Epithelial cell of alveolus of lung (primary cell): ENCODE measurements around the gene CD300A. TPM values are rescaled to one million over a fixed set of nuclear protein-coding genes. Genes with fewer than 3 reads are reported as not detected.

Source experiments
- total RNA-seq: library from RNA; depleted of rRNA; stranded (reverse); fragments of >200 nt; gene quantifications from 2 replicates; pipeline ENCODE4 v1.2.1, GENCODE V29; 2015

CD300A gene
- not detected in 2 replicates for total RNA-seq

DNA sequence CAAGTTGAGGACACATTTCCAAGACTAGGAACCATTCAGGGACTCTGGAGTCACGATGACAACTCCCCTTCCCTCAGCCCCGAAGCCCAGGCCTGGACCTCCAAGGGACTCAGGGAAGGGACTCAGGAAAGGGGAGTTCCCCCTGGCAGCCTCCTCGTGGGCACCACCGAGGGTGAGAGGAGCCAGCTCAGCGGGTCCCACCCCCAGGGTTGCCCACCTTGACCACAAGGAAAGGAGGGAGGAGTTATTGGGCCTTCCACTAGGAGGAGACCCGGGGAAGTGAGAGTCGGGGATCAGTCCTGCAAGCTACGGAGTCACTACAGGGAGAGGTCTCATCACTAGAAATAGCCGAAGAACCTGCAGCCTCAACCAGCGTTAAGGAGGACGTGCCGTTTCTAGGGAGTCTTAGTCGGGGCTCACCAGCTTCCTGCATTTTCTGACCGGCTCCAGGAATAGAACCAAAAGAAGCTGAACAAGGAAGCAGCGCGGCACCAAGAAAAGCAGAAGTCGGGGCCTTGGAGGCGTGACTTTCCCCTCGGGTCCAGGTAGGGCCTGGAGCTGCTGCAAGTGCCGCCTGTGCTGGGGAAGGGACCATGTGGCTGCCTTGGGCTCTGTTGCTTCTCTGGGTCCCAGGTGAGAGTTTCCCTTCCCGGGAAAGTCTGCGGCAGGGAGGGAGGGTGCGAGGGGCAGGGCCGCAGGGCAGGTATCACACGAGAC is at the start of gene CD300A:
Gene CD300A (plus strand): TSS at position 524 of the 717 bp plus-strand sequence. CDS start 70 bp downstream, at position 594.

DNA sequence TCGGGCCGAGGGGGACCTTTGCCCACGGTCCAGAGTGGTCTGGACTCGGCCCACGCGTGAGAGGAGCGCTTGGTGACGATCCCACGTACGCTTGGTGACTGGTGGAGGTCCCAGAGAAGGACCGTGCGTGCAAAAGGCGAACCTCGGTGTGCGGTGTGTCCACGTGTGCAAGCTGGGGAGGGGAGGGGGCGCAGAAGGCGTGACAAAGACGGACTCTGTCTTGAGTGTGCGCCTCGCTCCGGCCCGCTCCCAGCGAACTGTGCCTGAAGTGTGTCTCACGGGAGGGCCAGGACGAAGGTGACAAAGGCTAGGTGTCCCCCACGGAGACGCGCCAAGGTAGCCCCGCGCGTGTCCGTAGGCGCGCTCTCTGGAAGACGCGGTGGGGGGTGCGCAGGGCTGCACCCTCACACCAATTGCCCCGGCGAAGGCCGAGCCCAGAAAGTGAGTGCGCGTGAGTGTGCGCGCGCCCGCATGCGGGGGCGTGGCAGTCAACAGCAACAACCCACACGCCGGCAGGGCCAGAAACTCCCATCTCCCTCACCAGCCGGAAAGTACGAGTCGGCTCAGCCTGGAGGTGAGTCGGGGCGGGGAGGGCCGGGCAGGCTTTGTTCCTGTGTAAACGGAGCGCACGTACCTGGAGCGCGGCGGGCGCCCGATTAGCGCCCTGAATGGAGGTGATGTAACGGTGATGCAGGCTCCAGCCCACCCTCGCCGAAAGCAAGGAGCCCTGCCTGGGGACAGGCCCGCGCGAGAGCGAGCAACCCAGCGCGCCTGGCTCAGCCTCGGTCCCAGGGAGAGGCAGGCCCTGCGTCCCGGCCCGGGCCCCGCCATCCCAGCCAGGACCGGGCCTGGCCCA is 34.6 kb upstream of the CD300A start, which contains the start of gene GPRC5C:
Gene GPRC5C (plus strand): TSS at position 521 of the 856 bp plus-strand sequence. CDS start 7,689 bp downstream, outside the sequence.

GRCh38 chr17:74531231-74531761 is 64.9 kb downstream of the CD300A start, which contains the start of gene CD300LB:
CD300LB (minus strand) TSS chr17:74531475; CDS start chr17:74531350, 125 bp downstream.

Other genes with a start within 250 kb of the CD300A start
- gene DNAI2, start 192.4 kb upstream of the CD300A start, total RNA-seq = not detected in 2 replicates
- gene KIF19, start 140.4 kb upstream of the CD300A start, total RNA-seq = 0.26 and 0.56 TPM in 2 replicates
- gene BTBD17, start 104.8 kb upstream of the CD300A start, total RNA-seq = not detected in 2 replicates
- not detected in 2 replicates for gene GPR142, start 99.1 kb upstream of the CD300A start, total RNA-seq
- 6.7 and 11.2 TPM in 2 replicates for gene GPRC5C, start 34.5 kb upstream of the CD300A start, total RNA-seq
- not detected in 2 replicates for gene CD300LB, start 64.8 kb downstream of the CD300A start, total RNA-seq
- gene CD300C, start 79.5 kb downstream of the CD300A start, total RNA-seq = not detected in 2 replicates
- not detected in 2 replicates for gene CD300H, start 100.9 kb downstream of the CD300A start, total RNA-seq
- gene CD300LD, start 125.6 kb downstream of the CD300A start, total RNA-seq = not detected in 2 replicates
- gene CD300E, start 157.1 kb downstream of the CD300A start, total RNA-seq = not detected in 2 replicates
- not detected in 2 replicates for gene CD300LF, start 246.3 kb downstream of the CD300A start, total RNA-seq